Measurements from ENCODE around the gene PDZD2. TPM values are rescaled to one million over a fixed set of nuclear protein-coding genes. Genes with fewer than 3 reads are reported as not detected.

Gene PDZD2
- total and polyA plus RNA-seq, 2 donors (not counting 3 experiments of a cell fraction or from before 2014, with no cell fraction given), result 0.66 to 6.9 TPM

DNA sequence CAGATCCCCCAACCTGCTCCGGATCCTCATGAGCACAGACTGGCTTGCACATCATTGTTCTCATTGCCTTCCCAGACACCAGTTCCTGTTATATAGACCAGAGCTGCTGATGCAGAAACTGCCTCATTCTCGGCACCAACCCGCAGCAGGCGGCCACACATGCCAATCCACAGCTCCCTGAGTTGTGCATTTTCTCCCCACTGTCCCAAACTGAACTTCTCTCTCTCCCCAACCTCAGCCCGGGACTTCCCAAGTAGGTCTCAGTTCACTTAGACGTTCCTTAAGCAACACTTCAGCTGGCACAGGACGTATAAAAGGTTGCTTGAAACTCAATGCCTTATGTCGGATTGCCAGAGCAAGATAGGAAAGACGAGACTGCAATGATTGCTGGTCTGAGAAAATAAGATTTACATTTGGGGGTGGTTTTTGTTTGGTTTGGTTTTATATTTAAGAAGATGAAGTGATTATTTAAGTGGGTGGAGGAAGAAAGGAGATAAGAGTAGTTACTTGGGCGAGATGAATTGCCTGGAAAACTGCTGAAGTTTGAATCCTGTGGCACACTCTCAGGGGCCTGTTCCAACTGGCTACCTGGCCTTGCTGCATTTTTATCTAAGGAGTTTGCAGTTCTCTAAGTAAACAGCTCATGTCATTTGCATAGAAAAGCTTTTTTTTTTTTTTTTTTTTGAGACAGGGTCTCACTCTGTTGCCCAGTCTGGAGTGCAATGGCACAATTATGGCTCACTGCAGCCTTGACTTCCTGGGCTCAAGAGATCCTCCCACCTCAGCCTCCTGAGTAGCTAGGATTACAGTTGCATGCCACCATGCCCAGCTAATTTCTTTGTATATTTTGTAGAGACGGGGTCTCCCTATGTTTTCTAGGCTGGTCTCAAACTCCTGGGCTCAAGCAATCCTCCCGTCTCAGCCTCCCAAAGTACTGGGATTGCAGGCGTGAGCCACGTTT lies 379.8 kb downstream of the PDZD2 start:
- Histone ChIP-seq H3K27ac (ENCODE audit: insufficient read depth, low read depth, low read length) (no peak overlapping the region), H4K20me1 (replicated peaks; ENCODE audit: control insufficient read depth, extremely low read depth, insufficient read depth, low read length) (no peaks in the 10 kb centered on the region), H3K9me1 (replicated peaks; ENCODE audit: control insufficient read depth, extremely low read depth, insufficient read depth, low read length) (no peaks in the 10 kb centered on the region), H3K36me3 (ENCODE audit: control insufficient read depth in 2 of 2, extremely low read depth in 1 of 2, insufficient read depth in 2 of 2, low read length in 2 of 2) (no peaks in the 10 kb centered on the region), H3K27me3 (ENCODE audit: control insufficient read depth in 2 of 2, insufficient read depth in 2 of 2, low read length in 2 of 2) (no peaks in the 10 kb centered on the region), H3K9ac (replicated peaks; ENCODE audit: extremely low read depth, insufficient read depth, low read length) (no peak overlapping the region), H3K4me1 (ENCODE audit: control insufficient read depth, extremely low read depth, insufficient read depth, low read length) (no peaks in the 10 kb centered on the region), H2AFZ (ENCODE audit: low read depth, low read length) (no peak overlapping the region), H3K79me2 (ENCODE audit: control insufficient read depth, insufficient read depth, low read length) (no peaks in the 10 kb centered on the region), H3K4me3 (replicated peaks in 1 of 3; ENCODE audit: insufficient read depth in 1 of 3, low read depth in 1 of 3, low read length in 3 of 3) (no peak overlapping the region), H3K9me3 (replicated peaks; ENCODE audit: control insufficient read depth, insufficient read depth, low read length) (no peaks in the 10 kb centered on the region), H3K4me2 (ENCODE audit: insufficient read depth, low read length) (no peak overlapping the region)
- BruUV-seq (replicated peaks), result no TSS peak
- ChIA-PET POLR2A (no interaction called here), CTCF (interaction anchor here (0.9 to 1.2 kb wide), 2 partner anchors 12 to 74 kb away, joined by 4 read pairs; no protein-coding TSS in a partner anchor)
- intact Hi-C loops (cut with micrococcal nuclease), result no loop called here
- FAIRE-seq (no peak), DNase-seq (ENCODE audit: low read depth, low spot score) (no peak)
- dilution Hi-C loops (cut with MboI; ENCODE audit: extremely low pct_ligation_motif_present, low sequenced_read_pairs), result no loop called here
- no peak for TF ChIP-seq POLR2AphosphoS5 (IDR thresholded peaks at IDR 0.05; ENCODE audit: insufficient read depth, low read depth, low read length)
- TF ChIP-seq GATA2 (IDR thresholded peaks at IDR 0.05; ENCODE audit: insufficient read depth, insufficient read length, low read depth, low read length), result no peak
- no peak for TF ChIP-seq MYC (IDR thresholded peaks at IDR 0.05; ENCODE audit: low read depth, low read length)
- no peak for TF ChIP-seq JUN (IDR thresholded peaks at IDR 0.05; ENCODE audit: borderline replicate concordance, insufficient read depth, insufficient read length, low read depth)

DNA sequence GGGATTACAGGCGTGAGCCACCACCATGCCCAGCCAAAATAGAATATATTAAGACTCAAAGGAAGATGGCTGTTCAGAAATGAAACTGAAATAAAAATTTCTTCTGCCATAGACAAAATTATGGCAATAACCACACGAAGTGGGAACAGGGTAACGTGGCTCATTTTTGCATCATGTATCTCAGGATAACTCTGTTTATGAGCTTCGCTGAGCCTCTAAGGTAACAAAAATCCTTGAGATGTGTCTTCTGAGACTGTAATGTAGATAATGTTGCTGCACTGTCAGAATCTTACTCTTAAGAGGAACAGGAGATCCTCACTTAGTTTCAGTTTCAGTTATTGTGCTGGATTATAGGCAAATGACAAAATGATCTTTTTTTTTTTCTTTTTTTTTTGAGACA lies 381.3 kb downstream of the PDZD2 start:
- Histone ChIP-seq H3K4me1 (ENCODE audit: control insufficient read depth, extremely low read depth, insufficient read depth, low read length) (no peaks in the 10 kb centered on the region), H2AFZ (ENCODE audit: low read depth, low read length) (no peak overlapping the region), H3K4me3 (replicated peaks in 1 of 3; ENCODE audit: insufficient read depth in 1 of 3, low read depth in 1 of 3, low read length in 3 of 3) (no peak overlapping the region), H3K79me2 (ENCODE audit: control insufficient read depth, insufficient read depth, low read length) (no peaks in the 10 kb centered on the region), H3K9me3 (replicated peaks; ENCODE audit: control insufficient read depth, insufficient read depth, low read length) (no peaks in the 10 kb centered on the region), H3K27ac (ENCODE audit: insufficient read depth, low read depth, low read length) (no peak overlapping the region), H3K4me2 (ENCODE audit: insufficient read depth, low read length) (no peak overlapping the region), H3K36me3 (ENCODE audit: control insufficient read depth in 2 of 2, extremely low read depth in 1 of 2, insufficient read depth in 2 of 2, low read length in 2 of 2) (no peaks in the 10 kb centered on the region), H3K9me1 (replicated peaks; ENCODE audit: control insufficient read depth, extremely low read depth, insufficient read depth, low read length) (no peaks in the 10 kb centered on the region), H3K9ac (replicated peaks; ENCODE audit: extremely low read depth, insufficient read depth, low read length) (no peak overlapping the region), H4K20me1 (replicated peaks; ENCODE audit: control insufficient read depth, extremely low read depth, insufficient read depth, low read length) (no peaks in the 10 kb centered on the region), H3K27me3 (ENCODE audit: control insufficient read depth in 2 of 2, insufficient read depth in 2 of 2, low read length in 2 of 2) (no peaks in the 10 kb centered on the region)
- TF ChIP-seq EZH2 (IDR thresholded peaks at IDR 0.05; ENCODE audit: borderline replicate concordance, low read depth, low read length, severe bottlenecking) (no peak), FOS (IDR thresholded peaks at IDR 0.05; ENCODE audit: borderline replicate concordance, insufficient read depth, low read length) (no peak), POLR2A (IDR thresholded peaks at IDR 0.05; ENCODE audit: low read depth, low read length) (no peak), GATA2 (IDR thresholded peaks at IDR 0.05; ENCODE audit: insufficient read depth, insufficient read length, low read depth, low read length) (no peak), MYC (IDR thresholded peaks at IDR 0.05; ENCODE audit: low read depth, low read length) (no peak), POLR2AphosphoS5 (IDR thresholded peaks at IDR 0.05; ENCODE audit: insufficient read depth, low read depth, low read length) (no peak), JUN (IDR thresholded peaks at IDR 0.05; ENCODE audit: borderline replicate concordance, insufficient read depth, insufficient read length, low read depth) (no peak)
- TF ChIP-seq, protein P1, sequence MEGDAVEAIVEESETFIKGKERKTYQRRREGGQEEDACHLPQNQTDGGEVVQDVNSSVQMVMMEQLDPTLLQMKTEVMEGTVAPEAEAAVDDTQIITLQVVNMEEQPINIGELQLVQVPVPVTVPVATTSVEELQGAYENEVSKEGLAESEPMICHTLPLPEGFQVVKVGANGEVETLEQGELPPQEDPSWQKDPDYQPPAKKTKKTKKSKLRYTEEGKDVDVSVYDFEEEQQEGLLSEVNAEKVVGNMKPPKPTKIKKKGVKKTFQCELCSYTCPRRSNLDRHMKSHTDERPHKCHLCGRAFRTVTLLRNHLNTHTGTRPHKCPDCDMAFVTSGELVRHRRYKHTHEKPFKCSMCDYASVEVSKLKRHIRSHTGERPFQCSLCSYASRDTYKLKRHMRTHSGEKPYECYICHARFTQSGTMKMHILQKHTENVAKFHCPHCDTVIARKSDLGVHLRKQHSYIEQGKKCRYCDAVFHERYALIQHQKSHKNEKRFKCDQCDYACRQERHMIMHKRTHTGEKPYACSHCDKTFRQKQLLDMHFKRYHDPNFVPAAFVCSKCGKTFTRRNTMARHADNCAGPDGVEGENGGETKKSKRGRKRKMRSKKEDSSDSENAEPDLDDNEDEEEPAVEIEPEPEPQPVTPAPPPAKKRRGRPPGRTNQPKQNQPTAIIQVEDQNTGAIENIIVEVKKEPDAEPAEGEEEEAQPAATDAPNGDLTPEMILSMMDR (IDR thresholded peaks at IDR 0.05; ENCODE audit: extremely low read depth in 1 of 2, insufficient read depth in 1 of 2, low read depth in 1 of 2, low read length in 2 of 2), result no peak
- TF ChIP-seq, protein P2, sequence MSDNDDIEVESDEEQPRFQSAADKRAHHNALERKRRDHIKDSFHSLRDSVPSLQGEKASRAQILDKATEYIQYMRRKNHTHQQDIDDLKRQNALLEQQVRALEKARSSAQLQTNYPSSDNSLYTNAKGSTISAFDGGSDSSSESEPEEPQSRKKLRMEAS (IDR thresholded peaks at IDR 0.05; ENCODE audit: insufficient read depth, insufficient read length), result no peak
- dilution Hi-C loops (cut with MboI; ENCODE audit: extremely low pct_ligation_motif_present, low sequenced_read_pairs), result no loop called here
- ChIA-PET POLR2A (no interaction called here), CTCF (no interaction called here)
- intact Hi-C loops (cut with micrococcal nuclease), result no loop called here
- DNase-seq (ENCODE audit: low read depth, low spot score) (no peak), FAIRE-seq (peak; percentile 46)
- BruUV-seq (replicated peaks), result no TSS peak

Measured in endothelial cell of umbilical vein (primary cell).